Activated B cell treated with CpG ODN at 0.5 μM for 24 hours (primary cell): ENCODE measurements around the gene ADAMTSL1. TPM values are rescaled to one million over a fixed set of nuclear protein-coding genes. Genes with fewer than 3 reads are reported as not detected.

Experiments
- ATAC-seq: fragments of 200-7000 bp; cut with Tn5 transposase; one replicate; pipeline ENCODE4 v1.10.0; 2021; ENCODE audit warnings: low read depth, mild to moderate bottlenecking, moderate library complexity
- CTCF ChIA-PET: fragments of 350-600 bp; sonication (Branson Sonifier 250); formaldehyde crosslinking; loops from one replicate; lab custom pipeline; 2021; ENCODE audit warnings: antibody characterized with exemption; lab: Charles Lee
- POLR2A ChIA-PET: fragments of 350-600 bp; sonication (Branson Sonifier 250); formaldehyde crosslinking; loops from one replicate; lab custom pipeline; 2021; ENCODE audit warnings: antibody characterized with exemption; lab: Charles Lee
- DNase-seq: peaks from one replicate; pipeline ENCODE4 v3.0.0; 2022
- H3K27ac Mint-ChIP-seq: one replicate; pipeline ENCODE4 v1.8.0; 2020; ENCODE audit warnings: mixed read lengths
- H3K27me3 Mint-ChIP-seq: one replicate; pipeline ENCODE4 v1.8.0; 2021; ENCODE audit warnings: mixed read lengths
- H3K36me3 Mint-ChIP-seq: one replicate; pipeline ENCODE4 v1.8.0; 2021; ENCODE audit warnings: low read depth, mixed read lengths
- H3K4me1 Mint-ChIP-seq: one replicate; pipeline ENCODE4 v1.8.0; 2021; ENCODE audit warnings: mixed read lengths
- H3K4me3 Mint-ChIP-seq: one replicate; pipeline ENCODE4 v1.8.0; 2020; ENCODE audit warnings: mild to moderate bottlenecking, mixed read lengths
- H3K9me3 Mint-ChIP-seq: one replicate; pipeline ENCODE4 v1.8.0; 2020; ENCODE audit warnings: mixed read lengths
- CTCF ChIP-seq: fragments of 200-600 bp; IDR thresholded peaks from one replicate; pipeline ENCODE4 v1.8.0; 2022; ENCODE audit warnings: antibody characterized with exemption, mild to moderate bottlenecking
- intact Hi-C: fragments of 100-400 bp; cut with micrococcal nuclease; formaldehyde crosslinking; loops from one replicate; pipeline ENCODE4 v1.15.1; 2024
- total RNA-seq: library from RNA; stranded (reverse); gene quantifications from 2 replicates; pipeline ENCODE4 v1.2.3, GENCODE V29; 2022

ADAMTSL1 gene
- total RNA-seq, 1 donor from 2014 or later, result not detected

- no peak for ATAC-seq
These were observed 355.9 kb downstream of the ADAMTSL1 start for GRCh38 chr9:18829873-18830272.

GRCh38 chr9:18834740-18835361 lies 360.9 kb downstream of the ADAMTSL1 start:
- intact Hi-C loops, result no loop called here
- ChIA-PET CTCF (no interaction called here), POLR2A (no interaction called here)
- Mint-ChIP-seq H3K4me3 (no peak overlapping the region), H3K27me3 (no peaks in the 10 kb centered on the region), H3K4me1 (no peaks in the 10 kb centered on the region), H3K36me3 (no peaks in the 10 kb centered on the region), H3K27ac (no peak overlapping the region), H3K9me3 (no peaks in the 10 kb centered on the region)
- no peak for ATAC-seq
- DNase-seq, result no peak
- no peak for TF ChIP-seq CTCF

More at GRCh38 chr9:18829873-18830272, 355.9 kb downstream of the ADAMTSL1 start:
- TF ChIP-seq CTCF, result no peak
- POLR2A ChIA-PET, result no interaction called here
- Mint-ChIP-seq H3K4me1 (no peaks in the 10 kb centered on the region), H3K27ac (no peak overlapping the region), H3K4me3 (no peak overlapping the region), H3K36me3 (no peaks in the 10 kb centered on the region), H3K9me3 (no peaks in the 10 kb centered on the region), H3K27me3 (no peaks in the 10 kb centered on the region)
- CTCF ChIA-PET, result no interaction called here
- intact Hi-C loops, result no loop called here
- DNase-seq, result no peak

- intact Hi-C loops, result no loop called here
- no peak for TF ChIP-seq CTCF
- ChIA-PET POLR2A (no interaction called here), CTCF (no interaction called here)
- Mint-ChIP-seq H3K4me1 (no peaks in the 10 kb centered on the region), H3K9me3 (no peaks in the 10 kb centered on the region), H3K36me3 (no peaks in the 10 kb centered on the region), H3K27ac (no peak overlapping the region), H3K4me3 (no peak overlapping the region), H3K27me3 (no peaks in the 10 kb centered on the region)
- no peak for ATAC-seq
- DNase-seq, result no peak
These were observed 363.4 kb downstream of the ADAMTSL1 start for GRCh38 chr9:18837402-18837801.

GRCh38 chr9:18847576-18848275 lies 373.8 kb downstream of the ADAMTSL1 start:
- DNase-seq (no peak), ATAC-seq (no peak)
- ChIA-PET POLR2A (no interaction called here), CTCF (no interaction called here)
- no peak overlapping the region for H3K27ac Mint-ChIP-seq
- no peaks in the 10 kb centered on the region for H3K27me3 Mint-ChIP-seq
- intact Hi-C loops, result no loop called here
- no peaks in the 10 kb centered on the region for H3K9me3 Mint-ChIP-seq
- H3K4me3 Mint-ChIP-seq, result no peak overlapping the region
- TF ChIP-seq CTCF, result no peak
- no peaks in the 10 kb centered on the region for H3K36me3 Mint-ChIP-seq
- H3K4me1 Mint-ChIP-seq, result no peaks in the 10 kb centered on the region

GRCh38 chr9:18848657-18849056 lies 374.7 kb downstream of the ADAMTSL1 start:
- POLR2A ChIA-PET, result no interaction called here
- CTCF ChIA-PET, result no interaction called here
- H3K4me1 Mint-ChIP-seq, result no peaks in the 10 kb centered on the region
- DNase-seq (no peak), ATAC-seq (no peak)
- no peak overlapping the region for H3K4me3 Mint-ChIP-seq
- no peaks in the 10 kb centered on the region for H3K36me3 Mint-ChIP-seq
- TF ChIP-seq CTCF, result no peak
- H3K9me3 Mint-ChIP-seq, result no peaks in the 10 kb centered on the region
- no peaks in the 10 kb centered on the region for H3K27me3 Mint-ChIP-seq
- intact Hi-C loops, result no loop called here
- H3K27ac Mint-ChIP-seq, result no peak overlapping the region
